WTC11 (cell line): ENCODE results near the gene IER2. TPM values are rescaled to one million over a fixed set of nuclear protein-coding genes. Genes with fewer than 3 reads are reported as not detected.

Experiments
- ATAC-seq: fragments of 200-7000 bp; cut with Tn5 transposase; 2 replicates; pipeline ENCODE4 v1.10.0; 2021; ENCODE audit warnings: mild to moderate bottlenecking, moderate library complexity
- Bru-seq: library from RNA; stranded (reverse); fragments of 400-500 nt; gene quantifications from one replicate; lab custom pipeline; 2021; lab: Mats Ljungman, UMichigan
- CTCF ChIA-PET: fragments of 300-600 bp; sonication (Branson Sonifier 250); formaldehyde crosslinking; loops from one replicate; lab custom pipeline; 2021; ENCODE audit warnings: antibody characterized with exemption; lab: Charles Lee
- POLR2A ChIA-PET: fragments of 350-600 bp; sonication (Branson Sonifier 250); formaldehyde crosslinking; loops from one replicate; lab custom pipeline; 2021; ENCODE audit warnings: antibody characterized with exemption; lab: Charles Lee
- DNase-seq: peaks from one replicate; pipeline ENCODE4 v3.0.0; 2021; ENCODE audit warnings: low spot score
- H3K27ac Mint-ChIP-seq: 2 replicates; pipeline ENCODE4 v1.8.0; 2021; ENCODE audit warnings: mixed read lengths
- H3K27me3 Mint-ChIP-seq: 2 replicates; pipeline ENCODE4 v1.8.0; 2021; ENCODE audit warnings: low read depth, mild to moderate bottlenecking, moderate library complexity, mixed read lengths
- H3K36me3 Mint-ChIP-seq: 2 replicates; pipeline ENCODE4 v1.8.0; 2021; ENCODE audit warnings: mixed read lengths
- H3K4me1 Mint-ChIP-seq: 2 replicates; pipeline ENCODE4 v1.8.0; 2022; ENCODE audit warnings: mixed read lengths
- H3K4me3 Mint-ChIP-seq: 2 replicates; pipeline ENCODE4 v1.8.0; 2021; ENCODE audit warnings: mild to moderate bottlenecking, moderate library complexity, mixed read lengths
- H3K9me3 Mint-ChIP-seq: 2 replicates; pipeline ENCODE4 v1.8.0; 2021; ENCODE audit warnings: mixed read lengths
- CBFB ChIP-seq: sonication (generic); formaldehyde crosslinking; IDR thresholded peaks from 2 replicates; pipeline ENCODE4 v1.8.1; 2022; ENCODE audit warnings: mild to moderate bottlenecking, low read depth, missing genetic modification reagents
- GABPB1 ChIP-seq: sonication (generic); formaldehyde crosslinking; IDR thresholded peaks from 2 replicates; pipeline ENCODE4 v1.8.1; 2023; ENCODE audit warnings: mild to moderate bottlenecking, missing genetic modification reagents
- HMGA2 ChIP-seq: fragments of 250-450 bp; sonication (Bioruptor Pico); IDR thresholded peaks from 2 replicates; pipeline ENCODE4 v1.4.0; 2021; ENCODE audit warnings: mild to moderate bottlenecking, moderate library complexity
- IRF2 ChIP-seq: sonication (generic); formaldehyde crosslinking; IDR thresholded peaks from 2 replicates; pipeline ENCODE4 v1.8.0; 2022; ENCODE audit warnings: low read depth, missing genetic modification reagents, borderline replicate concordance
- JUN ChIP-seq: sonication (generic); formaldehyde crosslinking; IDR thresholded peaks from 2 replicates; pipeline ENCODE4 v1.8.0; 2023; ENCODE audit warnings: mild to moderate bottlenecking, missing genetic modification reagents
- KAT7 ChIP-seq: sonication (generic); formaldehyde crosslinking; IDR thresholded peaks from 2 replicates; pipeline ENCODE4 v1.8.1; 2023; ENCODE audit warnings: missing genetic modification reagents, mild to moderate bottlenecking, borderline replicate concordance
- MYBL2 ChIP-seq: sonication (generic); formaldehyde crosslinking; IDR thresholded peaks from 2 replicates; pipeline ENCODE4 v1.8.1; 2023; ENCODE audit warnings: mild to moderate bottlenecking, moderate library complexity, missing genetic modification reagents
- NR2C2 ChIP-seq: sonication (generic); formaldehyde crosslinking; IDR thresholded peaks from 2 replicates; pipeline ENCODE4 v1.8.0; 2022; ENCODE audit warnings: mild to moderate bottlenecking, missing genetic modification reagents
- SMAD4 ChIP-seq: sonication (generic); formaldehyde crosslinking; IDR thresholded peaks from 2 replicates; pipeline ENCODE4 v1.8.0; 2022; ENCODE audit warnings: mild to moderate bottlenecking, missing genetic modification reagents
- TCF7 ChIP-seq: sonication (generic); formaldehyde crosslinking; IDR thresholded peaks from 2 replicates; pipeline ENCODE4 v1.8.0; 2022; ENCODE audit warnings: mild to moderate bottlenecking, low read depth, missing genetic modification reagents, moderate library complexity
- TEAD4 ChIP-seq: sonication (generic); formaldehyde crosslinking; IDR thresholded peaks from 2 replicates; pipeline ENCODE4 v1.8.0; 2022; ENCODE audit warnings: mild to moderate bottlenecking, missing genetic modification reagents
- USF1 ChIP-seq: sonication (generic); formaldehyde crosslinking; IDR thresholded peaks from 2 replicates; pipeline ENCODE4 v1.8.0; 2022; ENCODE audit warnings: mild to moderate bottlenecking, missing genetic modification reagents
- ZBTB21 ChIP-seq: sonication (generic); formaldehyde crosslinking; IDR thresholded peaks from 2 replicates; pipeline ENCODE4 v1.8.1; 2023; ENCODE audit warnings: mild to moderate bottlenecking, missing genetic modification reagents, borderline replicate concordance
- ZNF317 ChIP-seq: sonication (generic); formaldehyde crosslinking; IDR thresholded peaks from 2 replicates; pipeline ENCODE4 v1.8.1; 2023; ENCODE audit warnings: low read depth, mild to moderate bottlenecking, moderate library complexity, missing genetic modification reagents, borderline replicate concordance
- ZNF416 ChIP-seq: fragments of 250-450 bp; sonication (Bioruptor Pico); IDR thresholded peaks from 2 replicates; pipeline ENCODE4 v1.9.0; 2021; ENCODE audit warnings: mild to moderate bottlenecking, inconsistent platforms
- ZNF671 ChIP-seq: fragments of 250-450 bp; sonication (Bioruptor Pico); IDR thresholded peaks from 2 replicates; pipeline ENCODE4 v1.8.0; 2021; ENCODE audit warnings: mild to moderate bottlenecking
- long read RNA-seq, 3 experiments: library from RNA in 1 of 3; library from capped mRNA in 1 of 3; library from polyadenylated mRNA in 1 of 3; unstranded in 2 of 3; stranded (forward) in 1 of 3; transcript quantifications; one replicate each; pipeline ENCODE4 v2.0.0, GENCODE V29; 2021
- total RNA-seq: library from RNA; stranded (reverse); gene quantifications from 3 replicates; pipeline ENCODE4 v1.2.3, GENCODE V29; 2021
- TF ChIP-seq, protein P1 (sequence below): sonication (generic); formaldehyde crosslinking; IDR thresholded peaks from 2 replicates; pipeline ENCODE4 v1.8.0; 2023; ENCODE audit warnings: missing genetic modification reagents, mild to moderate bottlenecking, borderline replicate concordance
- TF ChIP-seq, protein P2 (sequence below): sonication (generic); formaldehyde crosslinking; IDR thresholded peaks from 2 replicates; pipeline ENCODE4 v1.8.1; 2023; ENCODE audit warnings: mild to moderate bottlenecking, moderate library complexity, missing genetic modification reagents
- TF ChIP-seq, protein P3 (sequence below): sonication (generic); formaldehyde crosslinking; IDR thresholded peaks from 2 replicates; pipeline ENCODE4 v1.8.1; 2023; ENCODE audit warnings: mild to moderate bottlenecking, missing genetic modification reagents
- TF ChIP-seq, protein P4 (sequence below): sonication (generic); formaldehyde crosslinking; IDR thresholded peaks from 2 replicates; pipeline ENCODE4 v1.8.1; 2022; ENCODE audit warnings: mild to moderate bottlenecking, moderate library complexity, missing genetic modification reagents
- TF ChIP-seq, protein P5 (sequence below): sonication (generic); formaldehyde crosslinking; IDR thresholded peaks from 2 replicates; pipeline ENCODE4 v1.8.1; 2023; ENCODE audit warnings: mild to moderate bottlenecking, missing genetic modification reagents, borderline replicate concordance

Gene IER2, protein sequence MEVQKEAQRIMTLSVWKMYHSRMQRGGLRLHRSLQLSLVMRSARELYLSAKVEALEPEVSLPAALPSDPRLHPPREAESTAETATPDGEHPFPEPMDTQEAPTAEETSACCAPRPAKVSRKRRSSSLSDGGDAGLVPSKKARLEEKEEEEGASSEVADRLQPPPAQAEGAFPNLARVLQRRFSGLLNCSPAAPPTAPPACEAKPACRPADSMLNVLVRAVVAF
- total RNA-seq (138 to 154 TPM (median 150 TPM) in 3 replicates), Bru-seq, nascent RNA (percentile 98 among the genes with signal in this experiment)
- long read RNA-seq, experiment 1, transcript IER2-201 (2 exons, 2,085 nt), result minor isoform, 6 of 833 reads
- long read RNA-seq, experiment 1, transcript IER2-203 (1 exons, 2,934 nt), result major isoform, 821 of 833 reads
- long read RNA-seq, experiment 1, partial matches to known transcripts, result 0 of 833 reads
- long read RNA-seq, experiment 1, other reads (novel, unspliced or antisense), result 3 of 833 reads
- long read RNA-seq, experiment 2, transcript IER2-203 (1 exons, 2,934 nt), result major isoform, 180 of 188 reads
- long read RNA-seq, experiment 2, partial matches to known transcripts, result 0 of 188 reads
- long read RNA-seq, experiment 2, other reads (novel, unspliced or antisense), result 6 of 188 reads
- long read RNA-seq, experiment 3, partial matches to known transcripts, result 0 of 3 reads
- long read RNA-seq, experiment 3, other reads (novel, unspliced or antisense), result 0 of 3 reads

DNA sequence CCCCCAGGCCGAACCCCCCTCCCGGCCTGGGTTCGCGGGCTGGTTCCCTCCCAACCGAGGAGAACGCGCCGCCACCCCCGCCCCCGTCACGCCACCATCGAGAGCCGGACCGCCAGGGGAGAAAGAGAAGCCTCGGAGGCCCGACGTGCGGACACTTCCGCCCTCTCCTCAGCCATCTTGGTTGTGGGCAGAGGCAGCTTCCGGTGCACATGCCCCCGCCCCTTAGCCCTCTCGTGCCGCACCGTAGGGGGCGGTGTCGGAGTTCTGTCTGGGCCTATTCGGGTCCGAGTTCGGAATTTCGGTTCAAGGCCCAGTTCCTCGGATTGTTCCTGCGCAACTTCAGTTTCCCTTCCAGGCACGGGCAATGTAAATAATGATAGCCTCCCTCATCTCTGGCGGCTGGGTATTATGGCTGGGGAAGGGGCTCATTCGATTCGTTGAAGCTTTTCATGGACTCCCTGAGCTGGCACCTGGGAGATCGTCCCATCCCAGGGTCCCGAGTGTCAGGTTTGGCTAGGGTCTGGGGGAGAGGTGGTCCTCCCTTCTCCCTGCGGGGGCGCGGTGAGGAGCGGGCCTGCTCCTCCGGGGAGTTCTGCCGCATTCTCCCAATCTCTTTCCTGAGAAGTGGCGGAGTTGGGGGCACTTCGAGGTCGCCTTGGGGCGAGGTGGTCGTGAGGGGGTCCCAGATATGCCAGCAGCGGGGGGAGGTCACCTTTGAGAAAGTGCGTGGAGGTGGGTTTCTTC lies at the start of gene IER2, which contains the start of gene STX10:
IER2 (plus strand) TSS at position 225 of the 744 bp plus-strand sequence. CDS start 2,776 bp downstream, outside the sequence.
STX10 (minus strand) TSS at position 189 of the 744 bp plus-strand sequence. CDS start 202 bp downstream, outside the sequence.
- peaks cover 7% of the 10 kb centered on the region; the same call in 1 of the 2 replicates for H3K27me3 Mint-ChIP-seq
- peak within 1 kb of the TSS; percentile 99 for H3K27ac Mint-ChIP-seq
- DNase-seq (peak; percentile 90), ATAC-seq (peak; percentile 18)
- H3K9me3 Mint-ChIP-seq, result no peaks in the 10 kb centered on the region
- H3K36me3 Mint-ChIP-seq, result peaks cover 20% of the 10 kb centered on the region
- POLR2A ChIA-PET, result interaction anchor here (0.6 to 2.5 kb wide), 9 partner anchors 14 to 51 kb away, joined by 3 to 29 read pairs (median 5); partner anchors contain the start of gene NACC1
- CTCF ChIA-PET, result interaction anchor here (1.1 to 2.5 kb wide), 16 partner anchors 9 to 185 kb away, joined by 3 to 31 read pairs (median 5); partner anchors contain the start of gene NACC1
- peaks cover 13% of the 10 kb centered on the region for H3K4me1 Mint-ChIP-seq
- H3K4me3 Mint-ChIP-seq, result peak within 1 kb of the TSS; percentile 99
- TF ChIP-seq, protein P1, sequence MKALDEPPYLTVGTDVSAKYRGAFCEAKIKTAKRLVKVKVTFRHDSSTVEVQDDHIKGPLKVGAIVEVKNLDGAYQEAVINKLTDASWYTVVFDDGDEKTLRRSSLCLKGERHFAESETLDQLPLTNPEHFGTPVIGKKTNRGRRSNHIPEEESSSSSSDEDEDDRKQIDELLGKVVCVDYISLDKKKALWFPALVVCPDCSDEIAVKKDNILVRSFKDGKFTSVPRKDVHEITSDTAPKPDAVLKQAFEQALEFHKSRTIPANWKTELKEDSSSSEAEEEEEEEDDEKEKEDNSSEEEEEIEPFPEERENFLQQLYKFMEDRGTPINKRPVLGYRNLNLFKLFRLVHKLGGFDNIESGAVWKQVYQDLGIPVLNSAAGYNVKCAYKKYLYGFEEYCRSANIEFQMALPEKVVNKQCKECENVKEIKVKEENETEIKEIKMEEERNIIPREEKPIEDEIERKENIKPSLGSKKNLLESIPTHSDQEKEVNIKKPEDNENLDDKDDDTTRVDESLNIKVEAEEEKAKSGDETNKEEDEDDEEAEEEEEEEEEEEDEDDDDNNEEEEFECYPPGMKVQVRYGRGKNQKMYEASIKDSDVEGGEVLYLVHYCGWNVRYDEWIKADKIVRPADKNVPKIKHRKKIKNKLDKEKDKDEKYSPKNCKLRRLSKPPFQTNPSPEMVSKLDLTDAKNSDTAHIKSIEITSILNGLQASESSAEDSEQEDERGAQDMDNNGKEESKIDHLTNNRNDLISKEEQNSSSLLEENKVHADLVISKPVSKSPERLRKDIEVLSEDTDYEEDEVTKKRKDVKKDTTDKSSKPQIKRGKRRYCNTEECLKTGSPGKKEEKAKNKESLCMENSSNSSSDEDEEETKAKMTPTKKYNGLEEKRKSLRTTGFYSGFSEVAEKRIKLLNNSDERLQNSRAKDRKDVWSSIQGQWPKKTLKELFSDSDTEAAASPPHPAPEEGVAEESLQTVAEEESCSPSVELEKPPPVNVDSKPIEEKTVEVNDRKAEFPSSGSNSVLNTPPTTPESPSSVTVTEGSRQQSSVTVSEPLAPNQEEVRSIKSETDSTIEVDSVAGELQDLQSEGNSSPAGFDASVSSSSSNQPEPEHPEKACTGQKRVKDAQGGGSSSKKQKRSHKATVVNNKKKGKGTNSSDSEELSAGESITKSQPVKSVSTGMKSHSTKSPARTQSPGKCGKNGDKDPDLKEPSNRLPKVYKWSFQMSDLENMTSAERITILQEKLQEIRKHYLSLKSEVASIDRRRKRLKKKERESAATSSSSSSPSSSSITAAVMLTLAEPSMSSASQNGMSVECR (CRISPR knock-in tag), result peak; percentile 72; the same call in 1 of the 2 replicates
- TF ChIP-seq, protein P2, sequence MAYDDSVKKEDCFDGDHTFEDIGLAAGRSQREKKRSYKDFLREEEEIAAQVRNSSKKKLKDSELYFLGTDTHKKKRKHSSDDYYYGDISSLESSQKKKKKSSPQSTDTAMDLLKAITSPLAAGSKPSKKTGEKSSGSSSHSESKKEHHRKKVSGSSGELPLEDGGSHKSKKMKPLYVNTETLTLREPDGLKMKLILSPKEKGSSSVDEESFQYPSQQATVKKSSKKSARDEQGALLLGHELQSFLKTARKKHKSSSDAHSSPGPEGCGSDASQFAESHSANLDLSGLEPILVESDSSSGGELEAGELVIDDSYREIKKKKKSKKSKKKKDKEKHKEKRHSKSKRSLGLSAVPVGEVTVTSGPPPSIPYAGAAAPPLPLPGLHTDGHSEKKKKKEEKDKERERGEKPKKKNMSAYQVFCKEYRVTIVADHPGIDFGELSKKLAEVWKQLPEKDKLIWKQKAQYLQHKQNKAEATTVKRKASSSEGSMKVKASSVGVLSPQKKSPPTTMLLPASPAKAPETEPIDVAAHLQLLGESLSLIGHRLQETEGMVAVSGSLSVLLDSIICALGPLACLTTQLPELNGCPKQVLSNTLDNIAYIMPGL, result peak; percentile 70
- no peak for TF ChIP-seq ZBTB21 (CRISPR knock-in tag)
- TF ChIP-seq ZNF317 (CRISPR knock-in tag), result no peak
- no peak for TF ChIP-seq TEAD4 (CRISPR knock-in tag)
- no peak for TF ChIP-seq SMAD4
- TF ChIP-seq, protein P3, sequence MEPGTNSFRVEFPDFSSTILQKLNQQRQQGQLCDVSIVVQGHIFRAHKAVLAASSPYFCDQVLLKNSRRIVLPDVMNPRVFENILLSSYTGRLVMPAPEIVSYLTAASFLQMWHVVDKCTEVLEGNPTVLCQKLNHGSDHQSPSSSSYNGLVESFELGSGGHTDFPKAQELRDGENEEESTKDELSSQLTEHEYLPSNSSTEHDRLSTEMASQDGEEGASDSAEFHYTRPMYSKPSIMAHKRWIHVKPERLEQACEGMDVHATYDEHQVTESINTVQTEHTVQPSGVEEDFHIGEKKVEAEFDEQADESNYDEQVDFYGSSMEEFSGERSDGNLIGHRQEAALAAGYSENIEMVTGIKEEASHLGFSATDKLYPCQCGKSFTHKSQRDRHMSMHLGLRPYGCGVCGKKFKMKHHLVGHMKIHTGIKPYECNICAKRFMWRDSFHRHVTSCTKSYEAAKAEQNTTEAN (CRISPR knock-in tag), result no peak
- TF ChIP-seq MYBL2, result 0 out of 2 replicates have a peak, but pooled peaks have one; percentile 33
- no peak for TF ChIP-seq HMGA2
- TF ChIP-seq JUN (CRISPR knock-in tag), result no peak
- TF ChIP-seq USF1 (CRISPR knock-in tag), result peak; percentile 52; the same call in 1 of the 2 replicates
- TF ChIP-seq NR2C2 (CRISPR knock-in tag), result no peak
- no peak for TF ChIP-seq ZNF671 (CRISPR knock-in tag)
- TF ChIP-seq IRF2, result no peak
- TF ChIP-seq, protein P4, sequence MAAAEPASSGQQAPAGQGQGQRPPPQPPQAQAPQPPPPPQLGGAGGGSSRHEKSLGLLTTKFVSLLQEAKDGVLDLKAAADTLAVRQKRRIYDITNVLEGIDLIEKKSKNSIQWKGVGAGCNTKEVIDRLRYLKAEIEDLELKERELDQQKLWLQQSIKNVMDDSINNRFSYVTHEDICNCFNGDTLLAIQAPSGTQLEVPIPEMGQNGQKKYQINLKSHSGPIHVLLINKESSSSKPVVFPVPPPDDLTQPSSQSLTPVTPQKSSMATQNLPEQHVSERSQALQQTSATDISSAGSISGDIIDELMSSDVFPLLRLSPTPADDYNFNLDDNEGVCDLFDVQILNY (CRISPR knock-in tag), result peak; percentile 40
- TF ChIP-seq, protein P5, sequence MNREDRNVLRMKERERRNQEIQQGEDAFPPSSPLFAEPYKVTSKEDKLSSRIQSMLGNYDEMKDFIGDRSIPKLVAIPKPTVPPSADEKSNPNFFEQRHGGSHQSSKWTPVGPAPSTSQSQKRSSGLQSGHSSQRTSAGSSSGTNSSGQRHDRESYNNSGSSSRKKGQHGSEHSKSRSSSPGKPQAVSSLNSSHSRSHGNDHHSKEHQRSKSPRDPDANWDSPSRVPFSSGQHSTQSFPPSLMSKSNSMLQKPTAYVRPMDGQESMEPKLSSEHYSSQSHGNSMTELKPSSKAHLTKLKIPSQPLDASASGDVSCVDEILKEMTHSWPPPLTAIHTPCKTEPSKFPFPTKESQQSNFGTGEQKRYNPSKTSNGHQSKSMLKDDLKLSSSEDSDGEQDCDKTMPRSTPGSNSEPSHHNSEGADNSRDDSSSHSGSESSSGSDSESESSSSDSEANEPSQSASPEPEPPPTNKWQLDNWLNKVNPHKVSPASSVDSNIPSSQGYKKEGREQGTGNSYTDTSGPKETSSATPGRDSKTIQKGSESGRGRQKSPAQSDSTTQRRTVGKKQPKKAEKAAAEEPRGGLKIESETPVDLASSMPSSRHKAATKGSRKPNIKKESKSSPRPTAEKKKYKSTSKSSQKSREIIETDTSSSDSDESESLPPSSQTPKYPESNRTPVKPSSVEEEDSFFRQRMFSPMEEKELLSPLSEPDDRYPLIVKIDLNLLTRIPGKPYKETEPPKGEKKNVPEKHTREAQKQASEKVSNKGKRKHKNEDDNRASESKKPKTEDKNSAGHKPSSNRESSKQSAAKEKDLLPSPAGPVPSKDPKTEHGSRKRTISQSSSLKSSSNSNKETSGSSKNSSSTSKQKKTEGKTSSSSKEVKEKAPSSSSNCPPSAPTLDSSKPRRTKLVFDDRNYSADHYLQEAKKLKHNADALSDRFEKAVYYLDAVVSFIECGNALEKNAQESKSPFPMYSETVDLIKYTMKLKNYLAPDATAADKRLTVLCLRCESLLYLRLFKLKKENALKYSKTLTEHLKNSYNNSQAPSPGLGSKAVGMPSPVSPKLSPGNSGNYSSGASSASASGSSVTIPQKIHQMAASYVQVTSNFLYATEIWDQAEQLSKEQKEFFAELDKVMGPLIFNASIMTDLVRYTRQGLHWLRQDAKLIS (CRISPR knock-in tag), result 0 out of 2 replicates have a peak, but pooled peaks have one; percentile 30
- no peak for TF ChIP-seq KAT7 (CRISPR knock-in tag)
- TF ChIP-seq TCF7 (CRISPR knock-in tag), result no peak
- peak; percentile 73 for TF ChIP-seq GABPB1 (CRISPR knock-in tag)
- TF ChIP-seq CBFB (CRISPR knock-in tag), result no peak
- TF ChIP-seq ZNF416 (CRISPR knock-in tag), result no peak
